ENCODE measurements around the gene S1PR4.
"Not testable (repeated sequence)": the region's sequence is repeated elsewhere in the genome, so short reads cannot be mapped to it uniquely, and the experiment has no call there.

S1PR4 gene

DNA sequence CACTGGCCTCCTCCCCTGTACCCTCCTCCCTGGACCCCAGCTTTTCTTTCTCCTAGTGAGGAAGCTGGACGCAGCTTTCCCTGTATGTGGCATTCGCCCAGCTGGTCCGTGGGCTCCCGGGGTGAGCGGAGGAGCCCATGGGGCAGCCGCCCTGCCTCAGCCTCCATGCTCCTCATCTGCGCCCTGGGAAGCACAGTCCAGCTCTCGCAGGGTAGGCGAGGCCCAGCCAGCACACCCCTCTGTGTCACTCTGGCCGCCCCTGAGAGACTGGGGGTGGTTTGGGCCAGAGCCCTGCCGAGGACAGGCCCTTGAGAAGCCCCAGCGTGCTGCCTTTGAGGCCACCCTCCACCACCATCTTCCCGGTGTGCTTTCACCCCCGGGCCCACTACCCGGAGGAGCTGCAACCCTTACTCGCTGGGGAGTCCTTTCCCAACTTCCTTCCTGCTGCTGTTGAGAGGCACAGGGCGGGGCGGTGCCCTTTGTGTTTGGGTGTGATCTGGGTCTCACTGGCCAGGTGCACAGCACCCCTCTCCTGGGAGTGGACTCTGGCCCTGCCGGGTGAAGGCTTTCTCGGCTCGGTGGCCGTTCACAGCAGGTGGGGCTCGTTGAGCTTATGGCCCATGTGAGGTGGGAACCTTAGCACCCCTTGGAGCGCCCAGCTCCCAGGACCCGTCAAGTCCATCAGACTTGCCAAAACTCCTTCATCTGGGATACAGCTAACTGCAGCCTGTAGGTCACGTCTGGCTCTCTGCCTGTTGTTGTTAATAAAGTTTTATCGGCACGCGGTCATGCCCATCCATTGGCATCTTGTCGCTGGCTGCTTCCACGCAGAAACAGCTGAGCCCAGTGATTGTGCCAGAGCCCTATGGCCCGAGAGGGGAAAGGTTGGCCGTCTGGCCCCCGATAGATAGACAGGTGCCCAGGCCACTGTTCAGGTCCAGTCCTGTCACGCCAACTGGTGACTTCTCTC is 10.3 kb downstream of the S1PR4 start:
- DNase-seq (ENCODE audit: low spot score): no peak
- H3K4me3 ChIP-seq: no peak overlapping the region
- H3K27ac ChIP-seq: no peak overlapping the region
- TF ChIP-seq, protein P1, sequence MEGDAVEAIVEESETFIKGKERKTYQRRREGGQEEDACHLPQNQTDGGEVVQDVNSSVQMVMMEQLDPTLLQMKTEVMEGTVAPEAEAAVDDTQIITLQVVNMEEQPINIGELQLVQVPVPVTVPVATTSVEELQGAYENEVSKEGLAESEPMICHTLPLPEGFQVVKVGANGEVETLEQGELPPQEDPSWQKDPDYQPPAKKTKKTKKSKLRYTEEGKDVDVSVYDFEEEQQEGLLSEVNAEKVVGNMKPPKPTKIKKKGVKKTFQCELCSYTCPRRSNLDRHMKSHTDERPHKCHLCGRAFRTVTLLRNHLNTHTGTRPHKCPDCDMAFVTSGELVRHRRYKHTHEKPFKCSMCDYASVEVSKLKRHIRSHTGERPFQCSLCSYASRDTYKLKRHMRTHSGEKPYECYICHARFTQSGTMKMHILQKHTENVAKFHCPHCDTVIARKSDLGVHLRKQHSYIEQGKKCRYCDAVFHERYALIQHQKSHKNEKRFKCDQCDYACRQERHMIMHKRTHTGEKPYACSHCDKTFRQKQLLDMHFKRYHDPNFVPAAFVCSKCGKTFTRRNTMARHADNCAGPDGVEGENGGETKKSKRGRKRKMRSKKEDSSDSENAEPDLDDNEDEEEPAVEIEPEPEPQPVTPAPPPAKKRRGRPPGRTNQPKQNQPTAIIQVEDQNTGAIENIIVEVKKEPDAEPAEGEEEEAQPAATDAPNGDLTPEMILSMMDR (IDR thresholded peaks at IDR 0.05): no peak

DNA sequence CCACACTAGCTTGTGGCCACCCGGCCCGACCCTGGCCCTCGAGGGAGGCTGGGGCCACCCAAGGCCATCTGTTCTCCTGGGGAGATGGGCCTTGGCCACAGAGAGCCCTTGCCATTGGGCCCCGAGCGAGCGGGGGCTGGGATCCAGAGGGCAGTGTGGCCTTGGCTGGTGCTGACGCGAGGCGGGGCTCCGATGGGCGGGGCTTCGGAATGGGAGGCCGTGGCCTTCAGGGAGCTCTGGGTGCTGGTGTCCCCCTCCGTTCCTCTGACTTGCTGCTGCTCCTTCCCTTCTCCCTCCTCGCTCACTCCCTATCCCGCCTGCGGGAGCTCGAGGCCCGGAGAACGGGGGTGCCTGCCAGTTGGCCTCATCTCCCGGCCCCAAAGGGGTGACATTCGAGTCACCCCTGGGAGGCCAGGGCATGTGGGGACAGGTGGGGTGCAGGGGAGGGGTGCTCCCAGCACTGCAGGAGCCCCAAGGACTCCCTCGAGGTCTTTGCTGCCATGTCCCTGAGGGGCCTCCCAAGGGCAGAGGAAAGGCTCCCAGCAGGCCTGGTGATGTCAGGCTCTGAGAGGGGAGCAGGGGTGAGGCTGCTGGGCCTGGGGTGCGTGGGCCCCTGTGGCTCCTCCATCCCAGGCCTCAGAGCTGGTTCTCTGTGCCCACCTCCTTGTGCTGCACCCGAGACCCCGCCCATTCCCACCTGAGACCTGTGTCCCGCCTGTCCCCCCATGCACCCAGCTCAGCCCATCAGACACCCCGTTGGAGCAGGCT is 11.3 kb downstream of the S1PR4 start:
- no peak for DNase-seq (ENCODE audit: low spot score)
- Histone ChIP-seq H3K4me3 (no peak overlapping the region), H3K27ac (no peak overlapping the region)
- TF ChIP-seq, protein P1 (IDR thresholded peaks at IDR 0.05): no peak

DNA sequence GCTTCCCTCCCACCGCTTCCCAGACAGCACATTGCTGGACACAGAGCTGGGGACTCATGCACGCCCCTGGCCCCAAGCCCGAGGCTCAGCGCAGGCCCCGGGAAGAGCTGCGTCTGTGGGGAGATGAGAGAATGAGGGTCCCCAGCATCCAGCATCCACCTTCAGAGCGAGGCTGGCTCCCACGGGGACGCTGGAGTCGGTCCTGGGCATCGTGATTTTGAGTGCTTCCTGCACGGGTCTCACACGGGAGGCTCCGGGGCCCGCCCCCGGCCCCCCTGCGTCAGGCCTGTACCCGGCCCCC is 11.9 kb downstream of the S1PR4 start:
- DNase-seq (ENCODE audit: low spot score): no peak
- H3K27ac ChIP-seq: no peak overlapping the region

DNA sequence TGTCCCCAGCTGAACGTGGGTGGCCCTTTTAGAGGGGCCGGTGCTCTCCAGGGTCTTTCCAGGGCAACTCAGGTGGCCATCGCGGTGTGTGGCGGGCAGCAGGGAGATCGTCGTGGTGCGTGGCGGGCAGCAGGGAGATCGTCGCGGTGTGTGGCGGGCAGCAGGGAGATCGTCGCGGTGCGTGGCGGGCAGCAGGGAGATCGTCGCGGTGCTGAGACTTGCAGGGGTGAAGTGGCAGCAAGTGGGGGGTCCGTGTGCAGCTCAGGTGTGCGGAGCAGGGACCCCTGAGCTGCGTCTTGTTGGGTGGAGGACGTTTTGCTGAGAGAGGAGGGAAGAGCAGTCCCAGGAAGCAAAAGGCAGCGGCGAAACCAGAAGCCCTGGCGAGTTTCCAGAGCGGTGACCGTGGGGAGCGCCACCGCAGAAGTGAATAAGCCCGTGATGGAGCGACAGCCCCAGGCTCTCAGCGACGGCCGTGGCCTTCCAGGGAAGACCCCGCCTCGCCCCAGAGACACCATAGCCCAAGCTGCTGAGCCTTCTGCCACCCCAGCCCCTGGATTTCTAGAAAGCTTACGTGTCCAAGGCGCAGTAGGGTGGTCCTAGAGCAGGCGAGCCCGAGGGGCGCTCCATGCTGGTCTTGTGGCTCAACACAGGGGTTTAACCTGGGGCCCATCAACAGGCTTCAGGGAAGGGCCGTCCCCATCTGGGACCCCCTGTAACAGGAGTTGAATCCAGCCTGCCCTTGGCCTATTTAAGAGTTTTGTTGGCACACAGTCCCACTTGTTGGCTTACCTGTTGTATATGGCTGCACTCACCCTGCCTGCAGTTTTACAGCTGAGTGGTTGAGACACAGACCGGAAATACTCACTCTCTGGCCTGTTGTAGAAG is 12.6 kb downstream of the S1PR4 start:
- DNase-seq (ENCODE audit: low spot score): no peak
- TF ChIP-seq, protein P1 (IDR thresholded peaks at IDR 0.05): no peak

More for the DNA sequence above, 11.9 kb downstream of the S1PR4 start:
- TF ChIP-seq, protein P1 (IDR thresholded peaks at IDR 0.05): no peak
- H3K4me3 ChIP-seq: no peak overlapping the region

DNA sequence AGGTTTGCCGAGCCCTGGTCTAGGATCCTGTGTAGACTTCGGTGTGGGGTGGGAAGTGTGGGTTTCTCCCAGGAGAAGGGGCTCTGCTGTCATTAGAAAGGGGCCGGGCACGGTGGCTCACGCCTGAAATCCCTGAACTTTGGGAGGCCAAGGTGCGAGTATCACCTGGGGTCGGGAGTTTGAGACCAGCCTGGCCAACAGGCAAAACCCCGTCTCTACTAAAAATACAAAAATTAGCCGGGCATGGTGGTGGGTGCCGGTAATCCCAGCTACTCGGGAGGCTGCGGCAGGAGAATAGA is 13.2 kb downstream of the S1PR4 start:
- not testable (repeated sequence) for H3K4me3 ChIP-seq; DNase-seq (ENCODE audit: low spot score); H3K27ac ChIP-seq

More for the DNA sequence above, 12.6 kb downstream of the S1PR4 start:
- no peak overlapping the region for H3K27ac ChIP-seq
- no peak overlapping the region for H3K4me3 ChIP-seq

DNA sequence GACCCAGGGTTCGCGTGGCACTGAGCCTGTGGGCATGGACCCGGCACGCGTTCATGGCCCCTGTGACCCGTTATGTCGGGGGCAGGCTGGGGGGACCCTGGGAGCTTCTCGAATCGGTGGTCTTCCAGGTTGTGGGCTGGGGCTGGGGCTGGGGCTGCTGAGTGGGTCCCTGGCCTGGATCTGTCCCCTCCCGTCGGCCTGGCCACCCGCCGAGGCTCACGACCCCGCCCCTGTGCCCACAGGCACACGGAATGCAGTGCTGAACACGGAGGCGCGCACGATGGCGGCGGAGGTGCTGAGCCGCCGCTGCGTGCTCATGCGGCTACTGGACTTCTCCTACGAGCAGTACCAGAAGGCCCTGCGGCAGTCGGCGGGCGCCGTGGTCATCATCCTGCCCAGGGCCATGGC is 13.7 kb downstream of the S1PR4 start:
- no peak overlapping the region for H3K27ac ChIP-seq
- no peak overlapping the region for H3K4me3 ChIP-seq
- TF ChIP-seq, protein P1 (IDR thresholded peaks at IDR 0.05): no peak
- DNase-seq (ENCODE audit: low spot score): no peak

DNA sequence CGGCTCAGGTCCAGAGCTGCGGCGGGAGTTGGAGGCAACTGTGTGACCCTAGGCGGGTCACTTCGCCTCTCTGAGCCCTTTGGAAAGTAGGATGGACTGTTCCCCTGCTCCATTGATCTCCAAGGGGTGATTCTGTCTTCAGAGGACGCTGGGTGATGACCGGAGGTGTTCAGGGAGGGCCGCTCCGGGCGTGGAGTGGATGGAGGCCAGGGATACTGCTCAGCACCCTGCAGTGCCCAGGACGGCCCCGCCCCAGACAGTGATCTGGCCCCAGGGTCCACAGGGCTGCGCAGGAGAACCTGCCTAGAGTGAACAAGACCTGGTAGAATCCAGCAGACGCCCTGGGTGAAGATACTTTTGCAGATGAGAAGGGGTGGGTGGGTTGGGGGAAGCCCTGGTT is 14.1 kb downstream of the S1PR4 start:
- Histone ChIP-seq H3K27ac (no peak overlapping the region), H3K4me3 (no peak overlapping the region)
- TF ChIP-seq, protein P1 (IDR thresholded peaks at IDR 0.05): no peak
- no peak for DNase-seq (ENCODE audit: low spot score)
